Spleen (tissue), 11 donors: ENCODE results near the gene SCARB1. TPM values are rescaled to one million over a fixed set of nuclear protein-coding genes. Genes with fewer than 3 reads are reported as not detected.

Experiments used
- DNase-seq: peaks from one replicate; pipeline ENCODE4 v3.0.0-alpha.2; 2020
- H3K27ac ChIP-seq, 8 donors: fragments of 200-600 bp; sonication (generic) in 7 of 8; 1 replicate in 4 of 8; 2 replicates in 4 of 8; pipeline versions ENCODE4 v1.5.0 to v1.8.0; 2016 to 2021; ENCODE audit warnings: inconsistent platforms in 4 of 8, mild to moderate bottlenecking in 4 of 8, moderate library complexity in 1 of 8
- H3K27me3 ChIP-seq, 7 donors: fragments of 200-600 bp; sonication (generic) in 6 of 7; replicated peaks in 1 of 7; 1 replicate in 4 of 7; 2 replicates in 3 of 7; pipeline versions ENCODE4 v1.5.0 to v1.8.0; 2016 to 2021; ENCODE audit warnings: inconsistent platforms in 3 of 7, mild to moderate bottlenecking in 1 of 7
- H3K36me3 ChIP-seq, 6 donors: fragments of 200-600 bp; sonication (generic) in 5 of 6; 1 replicate in 4 of 6; 2 replicates in 2 of 6; pipeline versions ENCODE4 v1.5.0 to v1.8.0; 2016 to 2021; ENCODE audit warnings: inconsistent platforms in 2 of 6
- H3K4me1 ChIP-seq, 6 donors: fragments of 200-600 bp; sonication (generic) in 5 of 6; 1 replicate in 3 of 6; 2 replicates in 3 of 6; pipeline versions ENCODE4 v1.5.0 to v1.8.0; 2016 to 2021; ENCODE audit warnings: inconsistent platforms in 3 of 6
- H3K4me3 ChIP-seq, 8 donors: fragments of 200-600 bp; sonication (generic) in 7 of 8; 1 replicate in 4 of 8; 2 replicates in 4 of 8; pipeline versions ENCODE4 v1.5.0 to v1.8.0; 2016 to 2021; ENCODE audit warnings: inconsistent platforms in 4 of 8, mild to moderate bottlenecking in 4 of 8, moderate library complexity in 2 of 8
- H3K9me3 ChIP-seq, 8 donors: fragments of 200-600 bp; sonication (generic) in 7 of 8; 1 replicate in 4 of 8; 2 replicates in 4 of 8; pipeline versions ENCODE4 v1.5.0 to v1.8.0; 2016 to 2021; ENCODE audit warnings: inconsistent platforms in 4 of 8
- CTCF ChIP-seq, 11 experiments: fragments of 200-600 bp in 7 of 11; fragments of 450-650 bp in 4 of 11; sonication (generic) in 4 of 11; IDR thresholded peaks in 8 of 11; conservative IDR thresholded peaks in 3 of 11; 1 replicate in 7 of 11; 2 replicates in 4 of 11; pipeline versions ENCODE4 v1.4.0 to v1.8.0; 2016 to 2021; ENCODE audit warnings: antibody characterized with exemption in 11 of 11, inconsistent platforms in 4 of 11, mild to moderate bottlenecking in 1 of 11
- POLR2A ChIP-seq, 3 donors: fragments of 450-650 bp; IDR thresholded peaks; one replicate each; pipeline ENCODE4 v1.5.1; 2017; ENCODE audit warnings: antibody characterized with exemption in 3 of 3, mild to moderate bottlenecking in 1 of 3
- POLR2AphosphoS5 ChIP-seq, 3 donors: sonication (generic); formaldehyde crosslinking; IDR thresholded peaks; one replicate each; pipeline ENCODE4 v1.5.1; 2017; ENCODE audit warnings: antibody characterized with exemption in 3 of 3
- WGBS, 5 donors: extraction: QIAGEN DNeasy Blood & Tissue Kit in 3 of 5; methylation state at CpG; one replicate each; pipeline versions ENCODE4 v1.1.5 to v1.1.7; 2013 to 2018; 5-methylcytosine and 5-hydroxymethylcytosine counted together
- intact Hi-C: fragments of 100-400 bp; cut with DNase I; formaldehyde crosslinking; loops from one replicate; pipeline ENCODE4 v1.15.0; 2023; ENCODE audit warnings: low total_unique reads
- polyA plus RNA-seq, 3 donors: library from polyadenylated mRNA; stranded (reverse); fragments of 200-250 nt; gene quantifications; one replicate each; pipeline ENCODE4 v1.2.1, GENCODE V29; 2013
- total RNA-seq, 7 donors: library from RNA; depleted of rRNA in 3 of 7; stranded (reverse); fragments of >200 nt in 3 of 7; fragmentation: NEBNext Ultra II Directional in 4 of 7; extraction: Animal tissue kit (Norgen Biotek cat#: 25700) in 4 of 7; gene quantifications; one replicate each; pipeline versions ENCODE4 v1.1.0 to v1.2.1, GENCODE V29; 2016 to 2021
- donor health status: healthy with polysubstance abuse.
- donor health status: DM: no; HTN: no; CAD: no; lungs with moderate emphysema.
- donor health status: DM: no; HTN: no; CAD: no.
- donor health status: Bipolar disorder and iron deficiency.
- donor health status: healthy.
- donor health status: DM: no; HTN: no; CAD: no.
- donor health status: DM: yes; HTN: yes; CAD: no.

Gene SCARB1
- total and polyA plus RNA-seq, 10 donors: 11.9 to 59.3 (median 24.3) TPM

DNA sequence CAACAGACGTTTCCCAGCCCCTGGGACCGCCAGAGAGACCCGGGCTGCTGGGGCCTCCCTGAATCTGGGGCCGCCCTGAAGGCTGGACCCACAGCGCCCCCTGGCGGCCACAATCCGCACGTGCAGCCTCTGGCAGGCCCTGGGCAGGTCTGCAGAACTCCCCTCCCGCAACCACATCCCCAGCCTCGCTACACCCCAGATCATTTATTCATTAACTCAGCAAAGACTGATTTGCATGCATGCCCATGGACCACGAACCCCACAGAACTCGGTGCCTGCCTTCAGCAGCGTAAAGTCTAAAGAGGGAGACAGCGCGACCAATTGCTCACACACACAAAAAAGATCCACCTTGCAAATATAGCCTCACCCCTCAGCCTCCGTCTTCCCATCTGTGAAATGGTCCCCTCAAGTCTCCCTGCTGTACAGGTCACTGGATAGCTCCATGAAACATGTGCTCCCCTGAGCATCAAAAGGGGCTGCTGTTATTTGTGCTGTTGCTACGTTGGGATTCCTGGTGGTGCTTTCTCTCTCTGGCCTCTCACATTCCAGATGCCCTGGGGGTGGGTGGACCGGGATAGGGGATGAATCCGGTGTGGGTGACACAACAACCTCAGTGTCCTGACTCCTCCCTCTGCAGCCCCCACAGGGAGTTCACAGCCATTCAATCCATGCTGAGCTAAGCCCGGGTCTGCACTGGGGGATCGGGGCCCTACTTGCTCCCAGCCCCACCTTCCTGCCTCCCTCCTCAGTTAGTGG is 96.4 kb downstream of the SCARB1 start:
- H3K9me3 ChIP-seq: peaks cover 0 to 21% (median 17%) of the 10 kb centered on the region in 8 donors
- H3K4me1 ChIP-seq: peaks cover 9 to 48% (median 29%) of the 10 kb centered on the region in 6 donors
- DNase-seq: peak; percentile 95
- 31 to 33% (median 32%) methylated on average over 21 of the region's 21 CpGs for WGBS, 5 donors
- H3K27me3 ChIP-seq: peaks cover 0 to 18% (median 0%) of the 10 kb centered on the region in 7 donors
- H3K27ac ChIP-seq: peak overlapping the region in 3 of 8 donors; percentile 26 to 49 (median 41)
- intact Hi-C loops: loop anchor here (10.0 kb wide), 2 partner anchors 202 to 422 kb away; partner anchors contain the start of gene NCOR2
- H3K36me3 ChIP-seq: no peaks in the 10 kb centered on the region
- TF ChIP-seq POLR2A (IDR thresholded peaks at IDR 0.05) (no peak), CTCF (IDR thresholded peaks at IDR 0.05 in 8 of 11, conservative IDR thresholded peaks at IDR 0.05 in 3 of 11) (peak; percentile 97 to 99 (median 99)), POLR2AphosphoS5 (IDR thresholded peaks at IDR 0.05) (peak; percentile 46 to 76 (median 61))
- H3K4me3 ChIP-seq: no peak overlapping the region

GRCh38 chr12:124766727-124767065 is 97.0 kb downstream of the SCARB1 start:
- Histone ChIP-seq H3K9me3 (peaks cover 0 to 21% (median 17%) of the 10 kb centered on the region in 8 donors), H3K4me1 (peaks cover 5 to 46% (median 23%) of the 10 kb centered on the region in 6 donors), H3K36me3 (no peaks in the 10 kb centered on the region), H3K4me3 (no peak overlapping the region), H3K27ac (peak overlapping the region in 4 of 8 donors; percentile 26 to 53 (median 45)), H3K27me3 (peaks cover 0 to 13% (median 0%) of the 10 kb centered on the region in 7 donors)
- no peak for TF ChIP-seq POLR2AphosphoS5 (IDR thresholded peaks at IDR 0.05)
- TF ChIP-seq CTCF (IDR thresholded peaks at IDR 0.05 in 8 of 11, conservative IDR thresholded peaks at IDR 0.05 in 3 of 11): no peak
- TF ChIP-seq POLR2A (IDR thresholded peaks at IDR 0.05): no peak
- intact Hi-C loops: loop anchor here (10.0 kb wide), 2 partner anchors 202 to 422 kb away; partner anchors contain the start of gene NCOR2
- no peak for DNase-seq

- Histone ChIP-seq H3K4me3 (no peak overlapping the region), H3K36me3 (no peaks in the 10 kb centered on the region), H3K27ac (peak overlapping the region in 6 of 8 donors; percentile 14 to 53 (median 44)), H3K27me3 (peaks cover 0 to 12% (median 0%) of the 10 kb centered on the region in 7 donors), H3K4me1 (peaks cover 4 to 45% (median 20%) of the 10 kb centered on the region in 6 donors), H3K9me3 (peaks cover 0 to 21% (median 17%) of the 10 kb centered on the region in 8 donors)
- TF ChIP-seq POLR2A (IDR thresholded peaks at IDR 0.05): no peak
- TF ChIP-seq CTCF (IDR thresholded peaks at IDR 0.05 in 8 of 11, conservative IDR thresholded peaks at IDR 0.05 in 3 of 11): no peak
- no peak for TF ChIP-seq POLR2AphosphoS5 (IDR thresholded peaks at IDR 0.05)
- intact Hi-C loops: loop anchor here (10.0 kb wide), 2 partner anchors 201 to 421 kb away; partner anchors contain the start of gene NCOR2
- no peak for DNase-seq
- 85 to 88% (median 85%) methylated on average over 9 of the region's 9 CpGs for WGBS, 5 donors
Measured at GRCh38 chr12:124765581-124766489, 97.8 kb downstream of the SCARB1 start.
